Retinal pigment epithelial cell (primary cell): Measurements from ENCODE around the gene HGFAC.

Experiments used
- DNase-seq: peaks from one replicate; pipeline ENCODE4 v3.0.0-alpha.2; 2010; ENCODE audit warnings: low read depth
- H3K4me3 ChIP-seq: 2 replicates; pipeline ENCODE4 v1.5.1; 2011; ENCODE audit warnings: mild to moderate bottlenecking, low read length, control low read depth, moderate library complexity
- CTCF ChIP-seq: conservative IDR thresholded peaks from 2 replicates; pipeline ENCODE4 v1.5.1; 2011; ENCODE audit warnings: low read depth, low read length, control low read depth, inconsistent platforms

The HGFAC gene

DNA sequence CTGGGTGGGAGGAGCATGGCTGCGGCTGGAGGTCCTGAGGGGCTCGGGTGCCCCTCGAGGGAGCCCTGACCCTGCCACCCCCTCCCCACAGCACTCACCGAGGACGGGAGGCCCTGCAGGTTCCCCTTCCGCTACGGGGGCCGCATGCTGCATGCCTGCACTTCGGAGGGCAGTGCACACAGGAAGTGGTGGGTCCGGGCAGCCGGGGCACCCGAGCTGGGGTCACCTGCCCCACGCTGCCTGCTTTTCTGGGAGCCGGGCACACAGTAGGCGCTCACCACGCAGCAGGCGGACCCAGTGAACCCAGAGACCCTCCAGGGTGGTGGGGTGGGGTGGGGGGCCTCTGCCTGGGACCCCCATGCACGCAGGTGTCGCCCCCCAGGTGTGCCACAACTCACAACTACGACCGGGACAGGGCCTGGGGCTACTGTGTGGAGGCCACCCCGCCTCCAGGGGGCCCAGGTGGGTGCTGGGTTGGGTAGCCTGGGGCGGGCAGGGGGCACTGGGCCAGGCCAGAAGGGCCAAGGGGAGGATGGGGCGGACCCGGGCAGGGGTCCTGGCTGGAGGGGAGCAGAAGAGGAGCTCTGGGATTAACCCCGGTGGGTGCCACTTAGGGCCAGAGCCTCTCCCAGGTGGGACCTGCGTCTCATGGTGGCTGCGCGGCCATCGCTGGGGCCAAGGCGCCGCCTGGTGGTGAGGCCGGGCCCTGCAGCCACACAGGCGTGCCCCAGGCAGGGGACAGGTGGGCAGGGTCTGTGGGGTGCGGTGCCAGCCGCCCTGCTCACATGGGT is 1.4 kb downstream of the HGFAC start:
- no peak overlapping the region for H3K4me3 ChIP-seq
- DNase-seq: no peak
- peak; percentile 91 for TF ChIP-seq CTCF

DNA sequence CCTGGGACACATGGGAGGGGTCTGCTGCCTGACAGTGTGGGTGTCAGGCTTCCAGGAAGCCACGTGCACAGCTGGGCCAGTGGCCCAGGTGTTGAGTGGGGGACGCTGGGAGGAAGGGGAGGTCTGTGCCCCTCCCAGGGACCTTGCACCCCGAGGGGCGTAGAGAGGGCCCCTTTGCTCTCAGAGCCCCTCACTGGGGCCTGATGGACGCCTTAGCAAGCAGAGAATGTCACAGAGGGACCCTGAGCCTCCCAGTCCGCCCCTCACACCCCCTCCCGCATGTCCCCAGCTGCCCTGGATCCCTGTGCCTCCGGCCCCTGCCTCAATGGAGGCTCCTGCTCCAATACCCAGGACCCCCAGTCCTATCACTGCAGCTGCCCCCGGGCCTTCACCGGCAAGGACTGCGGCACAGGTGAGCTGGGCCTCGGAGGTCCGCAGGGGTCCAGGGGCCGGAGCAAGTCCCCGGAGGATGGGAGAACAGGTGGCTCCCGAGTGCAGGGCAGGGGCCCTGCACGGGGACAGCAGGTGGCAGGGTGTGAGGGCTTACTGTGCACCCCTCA is 2.1 kb downstream of the HGFAC start:
- no peak for TF ChIP-seq CTCF
- no peak for DNase-seq
- no peak overlapping the region for H3K4me3 ChIP-seq

GRCh38 chr4:3444351-3445110 is 2.8 kb downstream of the HGFAC start:
- no peak overlapping the region for H3K4me3 ChIP-seq
- no peak for TF ChIP-seq CTCF
- no peak for DNase-seq

DNA sequence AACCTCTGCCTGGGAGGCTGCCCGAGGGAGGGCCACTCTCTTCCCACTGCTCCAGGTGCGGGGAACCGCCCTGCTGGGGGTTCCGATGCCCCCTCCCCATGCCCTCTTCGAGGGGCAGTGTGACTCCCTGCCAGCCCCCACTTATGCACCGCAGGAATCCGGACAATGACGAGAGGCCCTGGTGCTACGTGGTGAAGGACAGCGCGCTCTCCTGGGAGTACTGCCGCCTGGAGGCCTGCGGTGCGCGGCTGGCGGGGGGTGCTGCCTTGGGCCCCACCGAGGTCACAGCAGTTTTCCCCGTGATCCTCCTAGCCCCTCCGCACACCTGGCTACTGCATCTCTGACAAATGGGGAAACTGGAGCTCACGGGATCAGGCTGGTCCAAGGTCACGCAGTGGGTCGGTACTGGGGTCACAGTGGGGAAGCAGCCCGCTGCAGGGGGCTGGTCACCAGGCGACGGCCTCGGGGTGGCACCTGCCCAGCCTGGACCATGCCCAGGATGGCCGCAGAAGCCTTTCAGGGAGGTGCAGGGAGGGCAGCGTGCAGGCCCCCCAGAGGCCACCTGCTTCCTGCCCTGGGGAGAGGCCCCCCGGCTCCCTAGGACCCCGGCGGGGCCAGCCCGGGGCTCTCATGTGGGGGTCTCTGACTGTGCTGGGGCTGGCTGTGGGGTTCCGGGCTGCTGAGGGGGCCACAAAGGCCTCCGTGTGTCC is 3.5 kb downstream of the HGFAC start:
- H3K4me3 ChIP-seq: no peak overlapping the region
- DNase-seq: no peak
- TF ChIP-seq CTCF: no peak

GRCh38 chr4:3445829-3446545 is 4.2 kb downstream of the HGFAC start:
- DNase-seq: no peak
- no peak for TF ChIP-seq CTCF
- no peak overlapping the region for H3K4me3 ChIP-seq

- H3K4me3 ChIP-seq: no peak overlapping the region
- DNase-seq: no peak
- no peak for TF ChIP-seq CTCF
Observed at GRCh38 chr4:3446631-3447320, 5.0 kb downstream of the HGFAC start.
